Naive thymus-derived CD4-positive, alpha-beta T cell (primary cell): ENCODE results near the gene NTM. TPM values are rescaled to one million over a fixed set of nuclear protein-coding genes. Genes with fewer than 3 reads are reported as not detected.

Experiments used
- ATAC-seq: fragments of 150-1000 bp; cut with Tn5 transposase; 2 replicates; pipeline ENCODE4 v1.10.0; 2021; ENCODE audit warnings: mild to moderate bottlenecking, moderate library complexity
- CTCF ChIA-PET: fragments of 350-600 bp; sonication (Branson Sonifier 250); formaldehyde crosslinking; loops from one replicate; lab custom pipeline; 2021; ENCODE audit warnings: antibody characterized with exemption; lab: Charles Lee
- POLR2A ChIA-PET: fragments of 350-600 bp; sonication (Branson Sonifier 250); formaldehyde crosslinking; loops from one replicate; lab custom pipeline; 2021; ENCODE audit warnings: antibody characterized with exemption, inconsistent platforms; lab: Charles Lee
- DNase-seq, 9 donors: peaks; one replicate each; pipeline versions ENCODE4 v3.0.0 to v3.0.0-alpha.2; 2020 to 2022; ENCODE audit warnings: mixed read lengths in 1 of 9
- H3K27ac ChIP-seq: one replicate; pipeline ENCODE4 v1.7.0; 2013; ENCODE audit warnings: mild to moderate bottlenecking, low read depth, low read length, moderate library complexity
- H3K27me3 ChIP-seq, 2 donors: one replicate each; pipeline ENCODE4 v1.7.0; 2013; ENCODE audit warnings: low read length in 2 of 2, mild to moderate bottlenecking in 2 of 2, moderate library complexity in 2 of 2; ENCODE audit not compliant: control insufficient read depth in 2 of 2, insufficient read depth in 2 of 2
- H3K36me3 ChIP-seq, 3 experiments: 1 replicate in 2 of 3; 2 replicates in 1 of 3; pipeline ENCODE4 v1.7.0; 2013; ENCODE audit warnings: low read length in 3 of 3, mild to moderate bottlenecking in 3 of 3, moderate library complexity in 1 of 3; ENCODE audit not compliant: insufficient read depth in 3 of 3, control insufficient read depth in 2 of 3
- H3K4me1 ChIP-seq, 2 donors: one replicate each; pipeline ENCODE4 v1.7.0; 2013; ENCODE audit warnings: low read length in 2 of 2, mild to moderate bottlenecking in 2 of 2, moderate library complexity in 1 of 2; ENCODE audit not compliant: control insufficient read depth in 2 of 2, insufficient read depth in 2 of 2
- H3K4me3 ChIP-seq: 2 replicates; pipeline ENCODE4 v1.7.0; 2013; ENCODE audit warnings: mild to moderate bottlenecking, low read length
- H3K9me3 ChIP-seq, 3 experiments: 1 replicate in 2 of 3; 2 replicates in 1 of 3; pipeline ENCODE4 v1.7.0; 2013; ENCODE audit warnings: low read length in 3 of 3; ENCODE audit not compliant: control insufficient read depth in 2 of 3
- H3K27ac Mint-ChIP-seq, 9 donors: one replicate each; pipeline ENCODE4 v1.8.0; 2020 to 2022; ENCODE audit warnings: mixed read lengths in 9 of 9, mild to moderate bottlenecking in 8 of 9, moderate library complexity in 5 of 9, inconsistent platforms in 2 of 9
- H3K27me3 Mint-ChIP-seq, 5 donors: one replicate each; pipeline ENCODE4 v1.8.0; 2021 to 2022; ENCODE audit warnings: mixed read lengths in 5 of 5, mild to moderate bottlenecking in 1 of 5
- H3K36me3 Mint-ChIP-seq, 5 donors: one replicate each; pipeline ENCODE4 v1.8.0; 2020 to 2022; ENCODE audit warnings: mixed read lengths in 5 of 5, mild to moderate bottlenecking in 3 of 5, inconsistent platforms in 1 of 5
- H3K4me1 Mint-ChIP-seq, 7 donors: one replicate each; pipeline ENCODE4 v1.8.0; 2020 to 2022; ENCODE audit warnings: mixed read lengths in 7 of 7, mild to moderate bottlenecking in 3 of 7, inconsistent platforms in 1 of 7
- H3K4me3 Mint-ChIP-seq, 10 donors: one replicate each; pipeline ENCODE4 v1.8.0; 2020 to 2022; ENCODE audit warnings: mild to moderate bottlenecking in 10 of 10, mixed read lengths in 10 of 10, moderate library complexity in 6 of 10, inconsistent platforms in 2 of 10
- H3K9me3 Mint-ChIP-seq, 11 donors: one replicate each; pipeline ENCODE4 v1.8.0; 2020 to 2022; ENCODE audit warnings: mixed read lengths in 11 of 11, mild to moderate bottlenecking in 4 of 11, inconsistent platforms in 1 of 11, moderate library complexity in 1 of 11
- intact Hi-C, 2 donors: fragments of 100-400 bp; cut with micrococcal nuclease; formaldehyde crosslinking; loops; one replicate each; pipeline ENCODE4 v1.15.1; 2023
- polyA plus RNA-seq, 2 donors: library from polyadenylated mRNA; unstranded; fragments of 300-500 nt; fragmentation: Illumina TruSeq; gene quantifications; one replicate each; pipeline ENCODE4 v1.2.3, GENCODE V29; 2021
- total RNA-seq, 6 experiments: library from RNA in 5 of 6; stranded (reverse) in 5 of 6; gene quantifications; 1 replicate in 5 of 6; 2 replicates in 1 of 6; pipeline ENCODE4 v1.2.3 and lab custom pipeline; 2021 to 2026

NTM gene
- total and polyA plus RNA-seq, 7 experiments from 2014 or later, result not detected

- no peaks in the 10 kb centered on the region for H3K9me3 ChIP-seq
- no peak overlapping the region for H3K27ac ChIP-seq
- no peak overlapping the region for H3K4me3 ChIP-seq
- Mint-ChIP-seq H3K36me3 (peaks cover 0 to 4% (median 0%) of the 10 kb centered on the region in 5 donors), H3K27me3 (peaks cover 0 to 23% (median 15%) of the 10 kb centered on the region in 5 donors), H3K27ac (no peak overlapping the region), H3K9me3 (peaks cover 2 to 13% (median 4%) of the 10 kb centered on the region in 11 donors), H3K4me3 (no peak overlapping the region), H3K4me1 (no peaks in the 10 kb centered on the region)
- ATAC-seq (no peak), DNase-seq (no peak)
- H3K27me3 ChIP-seq, result no peaks in the 10 kb centered on the region
- CTCF ChIA-PET, result no interaction called here
- no peaks in the 10 kb centered on the region for H3K36me3 ChIP-seq
- intact Hi-C loops, result no loop called here
- POLR2A ChIA-PET, result no interaction called here
- no peaks in the 10 kb centered on the region for H3K4me1 ChIP-seq
Measured at GRCh38 chr11:131606811-131607335, 236.5 kb downstream of the NTM start.

DNA sequence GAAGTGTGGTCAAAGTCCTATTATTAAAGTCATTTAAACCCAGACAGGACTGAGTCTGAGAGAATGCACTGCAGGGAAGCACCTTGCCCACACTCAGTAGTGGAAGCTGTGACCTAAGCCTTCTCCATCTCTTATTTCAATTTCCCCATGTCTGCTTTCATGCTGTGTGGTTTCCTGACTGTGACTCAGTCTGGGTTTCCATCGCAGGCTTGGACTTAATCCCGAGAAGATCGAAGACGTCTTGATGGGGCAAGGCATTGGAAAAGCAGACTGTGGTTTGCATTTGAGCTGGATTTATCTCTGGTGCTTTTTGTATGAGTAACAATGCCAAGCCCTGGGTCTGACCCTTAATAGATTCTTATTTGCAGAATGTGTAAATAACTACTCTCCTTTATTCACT is 238.9 kb downstream of the NTM start:
- H3K36me3 Mint-ChIP-seq, result peaks cover 0 to 4% (median 0%) of the 10 kb centered on the region in 5 donors
- CTCF ChIA-PET, result no interaction called here
- intact Hi-C loops, result no loop called here

GRCh38 chr11:131609921-131610320 is 239.5 kb downstream of the NTM start:
- Mint-ChIP-seq H3K36me3 (peaks cover 0 to 4% (median 0%) of the 10 kb centered on the region in 5 donors), H3K27me3 (peaks cover 0 to 31% (median 16%) of the 10 kb centered on the region in 5 donors), H3K27ac (no peak overlapping the region), H3K4me1 (peaks cover 0 to 1% (median 0%) of the 10 kb centered on the region in 7 donors), H3K9me3 (peaks cover 0 to 11% (median 4%) of the 10 kb centered on the region in 11 donors), H3K4me3 (no peak overlapping the region)
- DNase-seq (no peak), ATAC-seq (no peak)
- Histone ChIP-seq H3K9me3 (no peaks in the 10 kb centered on the region), H3K36me3 (no peaks in the 10 kb centered on the region), H3K4me1 (no peaks in the 10 kb centered on the region), H3K27me3 (no peaks in the 10 kb centered on the region), H3K4me3 (no peak overlapping the region), H3K27ac (no peak overlapping the region)
- POLR2A ChIA-PET, result no interaction called here
- intact Hi-C loops, result no loop called here
- CTCF ChIA-PET, result no interaction called here

More for the DNA sequence above, 238.9 kb downstream of the NTM start:
- Histone ChIP-seq H3K9me3 (no peaks in the 10 kb centered on the region), H3K4me1 (no peaks in the 10 kb centered on the region), H3K4me3 (no peak overlapping the region), H3K27ac (no peak overlapping the region), H3K36me3 (no peaks in the 10 kb centered on the region), H3K27me3 (no peaks in the 10 kb centered on the region)
- POLR2A ChIA-PET, result no interaction called here
- no peak for ATAC-seq
- no peak for DNase-seq
- H3K9me3 Mint-ChIP-seq, result peaks cover under 1 to 11% (median 4%) of the 10 kb centered on the region in 11 donors
- H3K4me1 Mint-ChIP-seq, result peaks cover 0 to 1% (median 0%) of the 10 kb centered on the region in 7 donors
- H3K27me3 Mint-ChIP-seq, result peaks cover 0 to 31% (median 15%) of the 10 kb centered on the region in 5 donors
- no peak overlapping the region for H3K27ac Mint-ChIP-seq
- no peak overlapping the region for H3K4me3 Mint-ChIP-seq

DNA sequence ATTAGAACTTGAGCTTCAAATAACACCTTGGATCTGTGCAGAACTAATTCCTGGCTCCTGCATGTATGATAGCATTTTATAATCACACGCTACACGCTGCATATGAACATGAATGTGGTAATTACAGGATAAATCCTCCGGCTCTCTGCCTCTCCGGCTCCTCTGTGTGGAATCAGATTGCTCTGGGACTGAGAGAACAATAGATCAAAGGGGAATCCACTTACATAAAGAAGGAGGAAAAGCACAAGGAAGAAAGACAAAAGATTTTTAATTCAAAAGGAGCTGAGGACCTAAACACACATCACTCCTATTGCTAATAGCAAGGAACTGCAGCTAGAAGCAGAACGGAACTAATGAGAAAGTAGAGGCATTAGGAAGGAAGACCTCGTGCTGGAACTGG is 240.9 kb downstream of the NTM start:
- Histone ChIP-seq H3K36me3 (no peaks in the 10 kb centered on the region), H3K27ac (no peak overlapping the region), H3K4me1 (no peaks in the 10 kb centered on the region), H3K9me3 (no peaks in the 10 kb centered on the region), H3K27me3 (peaks cover 0 to 3% of the 10 kb centered on the region in 2 donors), H3K4me3 (no peak overlapping the region)
- H3K4me3 Mint-ChIP-seq, result no peak overlapping the region
- ATAC-seq (no peak), DNase-seq (no peak)
- H3K27ac Mint-ChIP-seq, result no peak overlapping the region
- ChIA-PET POLR2A (no interaction called here), CTCF (no interaction called here)
- H3K9me3 Mint-ChIP-seq, result peaks cover 0 to 11% (median 4%) of the 10 kb centered on the region in 11 donors
- peaks cover 0 to 4% (median 0%) of the 10 kb centered on the region in 5 donors for H3K36me3 Mint-ChIP-seq
- H3K27me3 Mint-ChIP-seq, result peaks cover 0 to 31% (median 16%) of the 10 kb centered on the region in 5 donors
- intact Hi-C loops, result no loop called here
- peaks cover 0 to 1% (median 0%) of the 10 kb centered on the region in 7 donors for H3K4me1 Mint-ChIP-seq

- no peak overlapping the region for H3K4me3 ChIP-seq
- POLR2A ChIA-PET, result no interaction called here
- H3K36me3 ChIP-seq, result no peaks in the 10 kb centered on the region
- peaks cover 0 to 3% of the 10 kb centered on the region in 2 donors for H3K27me3 ChIP-seq
- no peak for ATAC-seq
- no peak overlapping the region for H3K27ac ChIP-seq
- DNase-seq, result no peak
- CTCF ChIA-PET, result no interaction called here
- peaks cover 0 to 1% (median 0%) of the 10 kb centered on the region in 7 donors for H3K4me1 Mint-ChIP-seq
- peaks cover 0 to 35% (median 16%) of the 10 kb centered on the region in 5 donors for H3K27me3 Mint-ChIP-seq
- H3K27ac Mint-ChIP-seq, result no peak overlapping the region
- no peaks in the 10 kb centered on the region for H3K9me3 ChIP-seq
- peaks cover 0 to 8% (median 4%) of the 10 kb centered on the region in 11 donors for H3K9me3 Mint-ChIP-seq
- no peak overlapping the region for H3K4me3 Mint-ChIP-seq
- no peaks in the 10 kb centered on the region for H3K4me1 ChIP-seq
- H3K36me3 Mint-ChIP-seq, result peaks cover 0 to 4% (median 0%) of the 10 kb centered on the region in 5 donors
- intact Hi-C loops, result no loop called here
Measured at GRCh38 chr11:131612533-131612932, 242.1 kb downstream of the NTM start.

- no peak overlapping the region for H3K27ac ChIP-seq
- no peaks in the 10 kb centered on the region for H3K36me3 Mint-ChIP-seq
- peaks cover 0 to 30% (median 15%) of the 10 kb centered on the region in 5 donors for H3K27me3 Mint-ChIP-seq
- peaks cover 0 to 1% (median 0%) of the 10 kb centered on the region in 7 donors for H3K4me1 Mint-ChIP-seq
- POLR2A ChIA-PET, result no interaction called here
- H3K4me3 Mint-ChIP-seq, result no peak overlapping the region
- intact Hi-C loops, result no loop called here
- DNase-seq (no peak), ATAC-seq (no peak)
- peaks cover 0 to 3% of the 10 kb centered on the region in 2 donors for H3K27me3 ChIP-seq
- peaks cover 0 to 6% (median 0%) of the 10 kb centered on the region in 11 donors for H3K9me3 Mint-ChIP-seq
- no peaks in the 10 kb centered on the region for H3K9me3 ChIP-seq
- no peaks in the 10 kb centered on the region for H3K4me1 ChIP-seq
- H3K36me3 ChIP-seq, result no peaks in the 10 kb centered on the region
- H3K4me3 ChIP-seq, result no peak overlapping the region
- CTCF ChIA-PET, result no interaction called here
- H3K27ac Mint-ChIP-seq, result no peak overlapping the region
Measured at GRCh38 chr11:131614631-131615030, 244.2 kb downstream of the NTM start.

GRCh38 chr11:131615611-131616010 is 245.2 kb downstream of the NTM start:
- Histone ChIP-seq H3K4me3 (no peak overlapping the region), H3K36me3 (no peaks in the 10 kb centered on the region), H3K27ac (no peak overlapping the region), H3K9me3 (no peaks in the 10 kb centered on the region), H3K4me1 (no peaks in the 10 kb centered on the region), H3K27me3 (peaks cover 0 to 3% of the 10 kb centered on the region in 2 donors)
- ATAC-seq (no peak), DNase-seq (no peak)
- Mint-ChIP-seq H3K36me3 (no peaks in the 10 kb centered on the region), H3K27ac (no peak overlapping the region), H3K4me3 (no peak overlapping the region), H3K4me1 (peaks cover 0 to 1% (median 0%) of the 10 kb centered on the region in 7 donors), H3K9me3 (peaks cover 0 to 5% (median 0%) of the 10 kb centered on the region in 11 donors), H3K27me3 (peaks cover 0 to 24% (median 5%) of the 10 kb centered on the region in 5 donors)
- intact Hi-C loops, result no loop called here
- ChIA-PET CTCF (no interaction called here), POLR2A (no interaction called here)
